ENCODE data around the gene LINGO4.

DNA sequence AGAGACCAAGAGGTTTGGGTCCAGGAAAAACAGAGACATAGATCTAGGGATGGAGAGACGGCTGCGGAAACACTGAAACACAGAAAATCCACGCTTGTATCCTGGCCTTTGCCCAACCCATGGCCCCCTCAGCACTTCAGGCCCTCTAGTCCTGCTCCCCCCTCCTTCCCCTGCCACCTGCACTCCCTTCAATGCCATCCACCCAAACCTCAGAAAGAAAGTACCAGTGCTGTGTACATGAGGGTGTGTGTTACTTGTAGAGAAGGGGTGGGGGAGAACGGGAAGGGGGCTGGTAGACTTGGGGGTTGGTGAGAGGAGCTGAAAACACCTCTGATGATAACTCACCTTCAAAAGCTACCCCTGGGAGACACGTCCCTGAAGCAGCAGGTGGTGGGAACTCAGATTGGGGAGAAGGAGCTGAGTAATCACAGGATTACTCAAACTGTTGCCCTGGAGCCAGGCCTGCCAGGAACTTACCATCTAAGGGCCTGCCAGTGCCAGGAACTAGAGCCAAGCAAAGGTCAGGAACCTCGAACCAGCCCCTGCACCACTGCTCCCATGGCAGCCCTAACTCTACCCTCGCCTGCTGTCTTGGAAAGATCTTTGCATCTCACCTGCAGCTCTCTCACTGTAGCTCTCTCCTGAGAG is 14.9 kb upstream of the LINGO4 start:
- no peak for TF ChIP-seq CTCF (conservative IDR thresholded peaks at IDR 0.05; ENCODE audit: low read length)
- TF ChIP-seq EZH2phosphoT487 (IDR thresholded peaks at IDR 0.05; ENCODE audit: borderline replicate concordance): no peak

Data from Loucy (cell line).